ENCODE data around the gene ALDOB. TPM values are rescaled to one million over a fixed set of nuclear protein-coding genes. Genes with fewer than 3 reads are reported as not detected.

ALDOB gene
- total RNA-seq, 4 donors from 2014 or later: 5.1 to 8.7 TPM; not detected in 2

- TF ChIP-seq POLR2A (IDR thresholded peaks at IDR 0.05) (no peak), CTCF (IDR thresholded peaks at IDR 0.05 in 4 of 5, conservative IDR thresholded peaks at IDR 0.05 in 1 of 5) (no peak)
- DNase-seq (no peak), ATAC-seq (no peak)
- H3K4me1 ChIP-seq: no peaks in the 10 kb centered on the region
- peaks cover 0 to 21% (median 5%) of the 10 kb centered on the region in 3 donors for H3K9me3 ChIP-seq
- H3K27ac ChIP-seq: no peak overlapping the region
- no peak overlapping the region for H3K4me3 ChIP-seq
- intact Hi-C loops (cut with DNase I; ENCODE audit: low total_unique reads) (no loop called here), in situ Hi-C loops (cut with MboI; ENCODE audit: low sequenced_read_pairs in 4 of 4) (no loop called here)
- H3K27me3 ChIP-seq: no peaks in the 10 kb centered on the region
- H3K36me3 ChIP-seq: peaks cover 0 to 8% of the 10 kb centered on the region in 2 donors
Measured at GRCh38 chr9:101417977-101418376, 17.6 kb downstream of the ALDOB start.

GRCh38 chr9:101417389-101417788 is 18.2 kb downstream of the ALDOB start:
- Histone ChIP-seq H3K4me1 (no peaks in the 10 kb centered on the region), H3K27me3 (no peaks in the 10 kb centered on the region), H3K4me3 (no peak overlapping the region), H3K9me3 (peaks cover 0 to 27% (median 5%) of the 10 kb centered on the region in 3 donors), H3K27ac (no peak overlapping the region), H3K36me3 (peaks cover 0 to 13% of the 10 kb centered on the region in 2 donors)
- intact Hi-C loops (cut with DNase I; ENCODE audit: low total_unique reads): no loop called here
- in situ Hi-C loops (cut with MboI; ENCODE audit: low sequenced_read_pairs in 4 of 4): no loop called here
- no peak for DNase-seq
- no peak for TF ChIP-seq CTCF (IDR thresholded peaks at IDR 0.05 in 4 of 5, conservative IDR thresholded peaks at IDR 0.05 in 1 of 5)
- TF ChIP-seq POLR2A (IDR thresholded peaks at IDR 0.05): no peak
- ATAC-seq: no peak

- H3K9me3 ChIP-seq: peaks cover 4 to 40% (median 8%) of the 10 kb centered on the region in 3 donors
Measured at GRCh38 chr9:101415578-101415977, 20.0 kb downstream of the ALDOB start.

GRCh38 chr9:101414839-101415238 is 20.7 kb downstream of the ALDOB start:
- Histone ChIP-seq H3K27ac (no peak overlapping the region), H3K27me3 (no peaks in the 10 kb centered on the region), H3K4me1 (no peaks in the 10 kb centered on the region), H3K4me3 (no peak overlapping the region), H3K36me3 (peaks cover 0 to 23% of the 10 kb centered on the region in 2 donors), H3K9me3 (peaks cover 11 to 47% (median 13%) of the 10 kb centered on the region in 3 donors)
- in situ Hi-C loops (cut with MboI; ENCODE audit: low sequenced_read_pairs in 4 of 4): no loop called here
- no peak for DNase-seq
- intact Hi-C loops (cut with DNase I; ENCODE audit: low total_unique reads): no loop called here
- TF ChIP-seq POLR2A (IDR thresholded peaks at IDR 0.05) (no peak), CTCF (IDR thresholded peaks at IDR 0.05 in 4 of 5, conservative IDR thresholded peaks at IDR 0.05 in 1 of 5) (no peak)
- no peak for ATAC-seq

More at GRCh38 chr9:101415578-101415977, 20.0 kb downstream of the ALDOB start:
- no peak for TF ChIP-seq POLR2A (IDR thresholded peaks at IDR 0.05)
- no peak for TF ChIP-seq CTCF (IDR thresholded peaks at IDR 0.05 in 4 of 5, conservative IDR thresholded peaks at IDR 0.05 in 1 of 5)
- intact Hi-C loops (cut with DNase I; ENCODE audit: low total_unique reads): no loop called here
- ATAC-seq (no peak), DNase-seq (no peak)
- no peaks in the 10 kb centered on the region for H3K27me3 ChIP-seq
- H3K4me1 ChIP-seq: no peaks in the 10 kb centered on the region
- no peak overlapping the region for H3K4me3 ChIP-seq
- H3K27ac ChIP-seq: no peak overlapping the region
- in situ Hi-C loops (cut with MboI; ENCODE audit: low sequenced_read_pairs in 4 of 4): no loop called here
- peaks cover 0 to 18% of the 10 kb centered on the region in 2 donors for H3K36me3 ChIP-seq

GRCh38 chr9:101409079-101409477 is 26.5 kb downstream of the ALDOB start:
- ATAC-seq (no peak), DNase-seq (no peak)
- in situ Hi-C loops (cut with MboI; ENCODE audit: low sequenced_read_pairs in 4 of 4) (no loop called here), intact Hi-C loops (cut with DNase I; ENCODE audit: low total_unique reads) (no loop called here)
- no peak for TF ChIP-seq CTCF (IDR thresholded peaks at IDR 0.05 in 4 of 5, conservative IDR thresholded peaks at IDR 0.05 in 1 of 5)
- TF ChIP-seq POLR2A (IDR thresholded peaks at IDR 0.05): no peak
- H3K4me1 ChIP-seq: no peaks in the 10 kb centered on the region
- no peak overlapping the region for H3K27ac ChIP-seq
- no peaks in the 10 kb centered on the region for H3K27me3 ChIP-seq
- H3K4me3 ChIP-seq: peak overlapping the region in 1 of 4 donors; percentile 27
- peaks cover 32 to 77% of the 10 kb centered on the region in 2 donors for H3K36me3 ChIP-seq
- peaks cover 19 to 79% (median 36%) of the 10 kb centered on the region in 3 donors for H3K9me3 ChIP-seq

All from gastrocnemius medialis (tissue), 4 donors.